SU-DHL-6 (cell line): ENCODE measurements around the gene HSD11B2.

Source experiments
- H2AFZ ChIP-seq: fragments of 200-600 bp; sonication (generic); 2 replicates; pipeline ENCODE4 v1.6.1; 2014; ENCODE audit warnings: low read depth, mild to moderate bottlenecking, moderate library complexity, mixed read lengths, antibody characterized with exemption, low read length; ENCODE audit not compliant: severe bottlenecking
- H3F3A ChIP-seq: fragments of 200-600 bp; shearing (Covaris generic); 2 replicates; pipeline ENCODE4 v1.6.0; 2016; ENCODE audit warnings: antibody characterized with exemption, mild to moderate bottlenecking; ENCODE audit not compliant: insufficient read depth
- H3K27ac ChIP-seq: fragments of 200-600 bp; sonication (generic); 2 replicates; pipeline ENCODE4 v1.5.1; 2016; ENCODE audit warnings: low read depth, mild to moderate bottlenecking, low read length, moderate library complexity, mixed read lengths
- H3K27me3 ChIP-seq: fragments of 200-600 bp; sonication (generic), shearing (Covaris generic); 2 replicates; pipeline ENCODE4 v1.6.0; 2014; ENCODE audit warnings: mild to moderate bottlenecking, low read length
- H3K36me3 ChIP-seq: fragments of 200-600 bp; sonication (generic); 2 replicates; pipeline ENCODE4 v1.6.1; 2014; ENCODE audit warnings: mild to moderate bottlenecking, low read length, mixed read lengths
- H3K4me2 ChIP-seq: fragments of 300-600, 200-600 bp; shearing (Covaris generic), sonication (generic); 2 replicates; pipeline ENCODE4 v1.6.0; 2014; ENCODE audit warnings: low read length, low read depth, mild to moderate bottlenecking; ENCODE audit not compliant: poor library complexity, severe bottlenecking
- H3K4me3 ChIP-seq: fragments of 200-600 bp; sonication (generic); 2 replicates; pipeline ENCODE4 v1.5.1; 2014; ENCODE audit warnings: antibody characterized with exemption, low read length, mild to moderate bottlenecking, mixed read lengths; ENCODE audit not compliant: insufficient read depth, poor library complexity, severe bottlenecking
- H3K79me2 ChIP-seq: fragments of 200-600 bp; sonication (generic); 2 replicates; pipeline ENCODE4 v1.6.1; 2014; ENCODE audit warnings: mild to moderate bottlenecking, low read length, moderate library complexity; ENCODE audit not compliant: insufficient read depth
- H3K9ac ChIP-seq: fragments of 200-600 bp; sonication (generic); 2 replicates; pipeline ENCODE4 v1.7.0; 2014; ENCODE audit warnings: mild to moderate bottlenecking, low read length
- H3K9me2 ChIP-seq: fragments of 200-600 bp; sonication (generic); replicated peaks from 2 replicates; pipeline ENCODE4 v1.6.1; 2014; ENCODE audit warnings: low read length; ENCODE audit not compliant: insufficient read depth
- H3K9me3 ChIP-seq: fragments of 200-600 bp; sonication (generic); 2 replicates; pipeline ENCODE4 v1.6.1; 2014; ENCODE audit warnings: low read length, mixed read lengths; ENCODE audit not compliant: insufficient read depth
- H4K20me1 ChIP-seq: fragments of 200-600 bp; sonication (generic); 2 replicates; pipeline ENCODE4 v1.6.1; 2014; ENCODE audit warnings: low read depth, mild to moderate bottlenecking, antibody characterized with exemption, low read length, moderate library complexity, mixed read lengths
- CTCF ChIP-seq: fragments of 200-600 bp; sonication (generic); IDR thresholded peaks from one replicate; pipeline ENCODE4 v1.5.1; 2017; ENCODE audit warnings: antibody characterized with exemption, mild to moderate bottlenecking, low read length, moderate library complexity; ENCODE audit not compliant: insufficient read depth, poor library complexity, severe bottlenecking
- EZH2phosphoT487 ChIP-seq: fragments of 200-600 bp; sonication (generic), shearing (Covaris generic); conservative IDR thresholded peaks from 2 replicates; pipeline ENCODE4 v1.6.1; 2018; ENCODE audit warnings: mild to moderate bottlenecking, antibody characterized with exemption, low read length, moderate library complexity, mixed read lengths

Gene HSD11B2

GRCh38 chr16:67438098-67438791, 7.3 kb downstream of the HSD11B2 start:
- Histone ChIP-seq H3K79me2 (no peaks in the 10 kb centered on the region), H3K27me3 (no peaks in the 10 kb centered on the region), H3K4me2 (no peak overlapping the region), H3K9ac (no peak overlapping the region), H3K4me3 (no peak overlapping the region), H4K20me1 (no peaks in the 10 kb centered on the region), H3K9me3 (no peaks in the 10 kb centered on the region), H3K36me3 (no peaks in the 10 kb centered on the region), H3K27ac (no peak overlapping the region), H2AFZ (no peak overlapping the region), H3F3A (no peaks in the 10 kb centered on the region), H3K9me2 (no peaks in the 10 kb centered on the region)
- TF ChIP-seq CTCF (no peak), EZH2phosphoT487 (no peak)

GRCh38 chr16:67438824-67439393, 8.0 kb downstream of the HSD11B2 start:
- no peak overlapping the region for H3K9ac ChIP-seq
- no peak overlapping the region for H3K27ac ChIP-seq
- no peaks in the 10 kb centered on the region for H3K27me3 ChIP-seq
- no peak overlapping the region for H3K4me3 ChIP-seq
- no peaks in the 10 kb centered on the region for H4K20me1 ChIP-seq
- H2AFZ ChIP-seq: no peak overlapping the region
- H3K9me3 ChIP-seq: no peaks in the 10 kb centered on the region
- TF ChIP-seq EZH2phosphoT487 (no peak), CTCF (no peak)
- H3K4me2 ChIP-seq: no peak overlapping the region
- no peaks in the 10 kb centered on the region for H3K79me2 ChIP-seq
- H3K9me2 ChIP-seq: no peaks in the 10 kb centered on the region
- no peaks in the 10 kb centered on the region for H3K36me3 ChIP-seq
- no peaks in the 10 kb centered on the region for H3F3A ChIP-seq

GRCh38 chr16:67441271-67441753, 10.4 kb downstream of the HSD11B2 start:
- Histone ChIP-seq H3K79me2 (no peaks in the 10 kb centered on the region; the same call in 1 of the 2 replicates), H3K27me3 (no peaks in the 10 kb centered on the region), H3K4me3 (no peak overlapping the region), H3K9me2 (no peaks in the 10 kb centered on the region), H3K27ac (no peak overlapping the region), H3K9me3 (no peaks in the 10 kb centered on the region), H4K20me1 (no peaks in the 10 kb centered on the region), H3F3A (no peaks in the 10 kb centered on the region), H3K4me2 (no peak overlapping the region), H2AFZ (no peak overlapping the region), H3K36me3 (no peaks in the 10 kb centered on the region), H3K9ac (no peak overlapping the region)
- TF ChIP-seq CTCF: no peak
